ENCODE data around the gene IGFBPL1. TPM values are rescaled to one million over a fixed set of nuclear protein-coding genes. Genes with fewer than 3 reads are reported as not detected.
"Not testable (repeated sequence)": the region's sequence is repeated elsewhere in the genome, so short reads cannot be mapped to it uniquely, and the experiment has no call there.

IGFBPL1 gene
- total RNA-seq, 1 donor from 2014 or later, result 26.7 TPM

- Mint-ChIP-seq H3K27ac (no peak overlapping the region), H3K27me3 (peaks cover 12% of the 10 kb centered on the region), H3K4me3 (no peak overlapping the region), H3K36me3 (no peaks in the 10 kb centered on the region), H3K9me3 (peaks cover 9% of the 10 kb centered on the region), H3K4me1 (ENCODE audit: unreplicated experiment) (peaks cover 15% of the 10 kb centered on the region)
- DNase-seq (ENCODE audit: extremely low spot score, unreplicated experiment), result no peak
- TF ChIP-seq, protein P1, sequence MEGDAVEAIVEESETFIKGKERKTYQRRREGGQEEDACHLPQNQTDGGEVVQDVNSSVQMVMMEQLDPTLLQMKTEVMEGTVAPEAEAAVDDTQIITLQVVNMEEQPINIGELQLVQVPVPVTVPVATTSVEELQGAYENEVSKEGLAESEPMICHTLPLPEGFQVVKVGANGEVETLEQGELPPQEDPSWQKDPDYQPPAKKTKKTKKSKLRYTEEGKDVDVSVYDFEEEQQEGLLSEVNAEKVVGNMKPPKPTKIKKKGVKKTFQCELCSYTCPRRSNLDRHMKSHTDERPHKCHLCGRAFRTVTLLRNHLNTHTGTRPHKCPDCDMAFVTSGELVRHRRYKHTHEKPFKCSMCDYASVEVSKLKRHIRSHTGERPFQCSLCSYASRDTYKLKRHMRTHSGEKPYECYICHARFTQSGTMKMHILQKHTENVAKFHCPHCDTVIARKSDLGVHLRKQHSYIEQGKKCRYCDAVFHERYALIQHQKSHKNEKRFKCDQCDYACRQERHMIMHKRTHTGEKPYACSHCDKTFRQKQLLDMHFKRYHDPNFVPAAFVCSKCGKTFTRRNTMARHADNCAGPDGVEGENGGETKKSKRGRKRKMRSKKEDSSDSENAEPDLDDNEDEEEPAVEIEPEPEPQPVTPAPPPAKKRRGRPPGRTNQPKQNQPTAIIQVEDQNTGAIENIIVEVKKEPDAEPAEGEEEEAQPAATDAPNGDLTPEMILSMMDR (conservative IDR thresholded peaks at IDR 0.05), result no peak
Measured at GRCh38 chr9:38385896-38386295, 38.4 kb downstream of the IGFBPL1 start.

DNA sequence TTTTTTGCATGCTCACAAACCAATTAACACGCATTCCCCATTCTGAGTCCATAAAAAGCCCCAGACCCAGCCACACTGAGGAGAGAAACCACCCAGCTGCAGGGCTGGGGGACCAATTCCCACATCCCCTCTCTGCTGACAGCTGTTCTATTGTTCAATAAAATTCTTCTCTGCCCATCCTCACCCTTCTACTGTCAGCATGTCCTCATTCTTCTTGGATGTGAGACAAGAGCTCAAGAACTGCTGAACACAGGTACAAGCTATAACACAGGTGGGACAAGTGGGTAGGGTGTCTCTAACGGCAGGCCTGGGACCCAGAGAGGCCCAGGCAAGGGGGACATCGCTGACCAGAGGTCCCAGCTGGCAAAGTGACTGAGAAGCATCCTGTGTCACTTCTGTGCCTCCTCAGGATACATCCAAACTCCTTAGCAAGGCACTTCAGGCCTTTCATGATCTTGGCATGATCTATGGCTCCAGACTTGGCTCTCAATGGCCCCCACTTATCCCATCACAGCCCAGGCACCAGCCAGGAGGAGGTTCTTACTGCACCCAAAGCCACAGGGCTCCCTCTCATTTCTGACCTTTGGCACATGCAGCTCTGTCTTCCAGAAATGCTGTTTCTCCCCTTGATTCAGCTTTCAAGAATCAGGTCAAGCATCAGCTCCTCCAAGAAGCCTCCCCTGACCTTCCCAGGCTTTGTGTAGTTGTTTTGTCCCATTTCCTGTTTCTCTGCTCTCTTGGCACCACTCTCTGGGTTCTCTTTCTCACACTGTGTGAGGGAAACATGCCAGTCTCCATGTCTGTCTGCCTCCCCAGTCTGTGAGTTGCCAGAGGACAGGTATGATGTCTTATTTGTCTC lies 39.0 kb downstream of the IGFBPL1 start:
- Mint-ChIP-seq H3K4me1 (ENCODE audit: unreplicated experiment) (peaks cover 17% of the 10 kb centered on the region), H3K27ac (no peak overlapping the region), H3K4me3 (no peak overlapping the region), H3K9me3 (peaks cover 9% of the 10 kb centered on the region), H3K36me3 (no peaks in the 10 kb centered on the region), H3K27me3 (peaks cover 10% of the 10 kb centered on the region)
- DNase-seq (ENCODE audit: extremely low spot score, unreplicated experiment), result no peak
- TF ChIP-seq, protein P1 (conservative IDR thresholded peaks at IDR 0.05), result no peak

DNA sequence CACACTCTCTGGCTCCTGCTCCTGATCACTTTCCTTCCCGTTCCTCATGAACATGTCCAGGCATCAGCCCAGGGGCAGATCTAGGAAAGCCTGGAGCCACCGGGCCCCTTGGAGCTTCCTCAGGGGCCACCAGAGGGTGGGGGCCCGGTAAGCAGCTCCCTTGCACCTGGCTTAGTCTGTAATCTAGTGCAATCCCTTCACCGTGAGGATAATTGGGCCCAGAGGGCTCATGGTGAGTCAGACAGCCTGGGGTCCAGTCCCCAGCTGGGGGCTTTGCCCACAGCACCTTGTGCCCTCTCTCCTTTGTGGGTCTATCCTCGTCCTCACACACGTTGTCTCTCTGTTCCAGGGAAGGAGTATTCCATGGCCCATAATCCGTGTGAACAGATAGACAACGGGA lies 42.1 kb downstream of the IGFBPL1 start:
- Mint-ChIP-seq H3K27me3 (peaks cover 10% of the 10 kb centered on the region), H3K4me1 (ENCODE audit: unreplicated experiment) (peaks cover 19% of the 10 kb centered on the region), H3K9me3 (peaks cover 9% of the 10 kb centered on the region), H3K27ac (no peak overlapping the region), H3K4me3 (no peak overlapping the region), H3K36me3 (no peaks in the 10 kb centered on the region)
- TF ChIP-seq, protein P1 (conservative IDR thresholded peaks at IDR 0.05), result no peak
- DNase-seq (ENCODE audit: extremely low spot score, unreplicated experiment), result no peak

DNA sequence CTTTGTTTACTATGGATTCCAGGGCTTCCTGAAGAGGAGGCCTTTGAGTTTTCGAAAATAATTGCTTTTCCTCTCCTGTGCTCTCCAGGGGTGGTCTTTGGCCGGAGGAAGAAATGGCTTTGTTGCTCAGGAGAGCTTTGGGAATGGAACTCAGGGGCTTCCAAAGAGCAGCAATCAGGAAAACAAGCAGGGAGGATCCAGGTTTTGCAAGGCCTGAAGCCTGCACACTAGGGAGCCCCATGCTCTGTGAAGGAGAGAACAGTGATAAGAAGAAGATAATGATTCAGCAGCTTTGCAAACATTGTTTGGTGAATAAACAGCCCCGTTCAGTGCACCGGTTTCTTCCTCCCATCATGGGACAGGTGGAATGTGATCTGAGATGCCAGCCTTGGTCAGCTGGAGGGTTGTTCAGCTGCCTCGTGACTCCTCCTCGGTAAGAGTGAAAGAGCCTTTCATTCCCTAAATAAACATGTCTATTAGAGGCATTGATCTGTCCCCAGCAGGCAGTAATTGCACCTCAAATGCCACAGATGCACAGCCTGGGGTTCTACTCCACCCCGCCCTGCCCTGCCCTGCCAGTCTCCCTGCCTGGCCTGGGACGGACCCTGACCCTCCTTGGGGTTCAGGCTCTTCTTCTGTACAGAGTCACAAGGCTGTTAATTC lies 43.3 kb downstream of the IGFBPL1 start:
- H3K4me1 Mint-ChIP-seq (ENCODE audit: unreplicated experiment), result peaks cover 21% of the 10 kb centered on the region
- peak overlapping the region; percentile 83 for H3K27ac Mint-ChIP-seq
- H3K27me3 Mint-ChIP-seq, result peaks cover 10% of the 10 kb centered on the region
- H3K36me3 Mint-ChIP-seq, result no peaks in the 10 kb centered on the region
- DNase-seq (ENCODE audit: extremely low spot score, unreplicated experiment), result no peak
- peaks cover 9% of the 10 kb centered on the region for H3K9me3 Mint-ChIP-seq
- H3K4me3 Mint-ChIP-seq, result peak overlapping the region; percentile 46
- TF ChIP-seq, protein P1 (conservative IDR thresholded peaks at IDR 0.05), result no peak

DNA sequence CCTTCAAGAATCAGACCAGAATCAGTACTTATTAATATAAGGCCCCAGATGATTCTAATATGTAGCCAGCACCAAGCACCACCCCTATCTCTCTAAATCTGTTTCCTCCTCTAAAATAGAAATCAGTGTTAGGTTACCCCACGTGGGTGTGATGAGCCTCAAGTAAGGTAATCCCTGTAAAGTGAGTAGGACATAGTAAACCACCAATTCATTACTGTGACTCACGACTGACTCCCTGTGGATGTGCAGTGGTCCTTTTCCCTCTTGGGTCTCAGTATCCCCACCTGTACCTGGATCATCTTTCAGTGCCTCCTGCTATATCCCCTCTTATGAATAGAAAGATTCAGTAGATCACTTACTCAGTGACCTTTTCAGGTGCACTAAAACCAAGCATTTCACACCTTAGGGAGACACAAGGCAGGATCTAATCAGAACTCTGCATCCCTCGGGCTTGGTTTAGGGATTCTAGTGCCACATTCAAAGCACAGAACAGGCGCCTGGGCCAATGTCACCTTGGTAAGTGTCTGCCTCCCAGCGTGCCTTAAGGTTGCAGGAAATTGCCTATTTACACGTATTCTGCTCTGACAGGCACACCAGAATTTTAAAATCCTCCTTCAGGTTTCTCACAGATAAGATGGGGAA lies 43.9 kb downstream of the IGFBPL1 start:
- Mint-ChIP-seq H3K4me3 (no peak overlapping the region), H3K27me3 (peaks cover 6% of the 10 kb centered on the region), H3K9me3 (peaks cover 9% of the 10 kb centered on the region), H3K36me3 (no peaks in the 10 kb centered on the region), H3K27ac (peak overlapping the region; percentile 83), H3K4me1 (ENCODE audit: unreplicated experiment) (peaks cover 26% of the 10 kb centered on the region)
- TF ChIP-seq, protein P1 (conservative IDR thresholded peaks at IDR 0.05), result no peak
- no peak for DNase-seq (ENCODE audit: extremely low spot score, unreplicated experiment)

GRCh38 chr9:38377336-38378083 lies 46.7 kb downstream of the IGFBPL1 start:
- H3K27me3 Mint-ChIP-seq; DNase-seq (ENCODE audit: extremely low spot score, unreplicated experiment); H3K36me3 Mint-ChIP-seq; H3K4me3 Mint-ChIP-seq; H3K27ac Mint-ChIP-seq; H3K9me3 Mint-ChIP-seq: not testable (repeated sequence)
- peaks cover 29% of the 10 kb centered on the region for H3K4me1 Mint-ChIP-seq (ENCODE audit: unreplicated experiment)

All from type B pancreatic cell (in vitro differentiated cells).